Left lung (tissue), 10 donors: Measurements from ENCODE around the gene FOXRED2. TPM values are rescaled to one million over a fixed set of nuclear protein-coding genes. Genes with fewer than 3 reads are reported as not detected.

ENCODE experiments used
- ATAC-seq: fragments of 200-7000 bp; cut with Tn5 transposase; one replicate; pipeline ENCODE4 v1.9.1; 2020; ENCODE audit warnings: moderate library complexity
- DNase-seq, 4 donors: peaks; one replicate each; pipeline ENCODE4 v3.0.0-alpha.2; 2013 to 2020
- H3K27ac ChIP-seq, 2 donors: fragments of 200-600 bp; sonication (generic) in 1 of 2; one replicate each; pipeline versions ENCODE4 v1.5.0 to v1.8.0; 2020 to 2021
- H3K27me3 ChIP-seq, 2 donors: fragments of 200-600 bp; sonication (generic) in 1 of 2; one replicate each; pipeline versions ENCODE4 v1.5.0 to v1.8.0; 2020 to 2021
- H3K36me3 ChIP-seq, 2 donors: fragments of 200-600 bp; sonication (generic) in 1 of 2; one replicate each; pipeline versions ENCODE4 v1.5.0 to v1.8.0; 2020 to 2021
- H3K4me1 ChIP-seq, 2 donors: fragments of 200-600 bp; one replicate each; pipeline ENCODE4 v1.8.0; 2021
- H3K4me3 ChIP-seq, 2 donors: fragments of 200-600 bp; sonication (generic) in 1 of 2; one replicate each; pipeline versions ENCODE4 v1.5.0 to v1.8.0; 2020 to 2021; ENCODE audit warnings: mild to moderate bottlenecking in 1 of 2
- H3K9me3 ChIP-seq, 2 donors: fragments of 200-600 bp; sonication (generic) in 1 of 2; one replicate each; pipeline versions ENCODE4 v1.5.0 to v1.8.0; 2020 to 2021
- intact Hi-C, 2 donors: fragments of 100-400 bp; cut with DNase I; formaldehyde crosslinking; loops; one replicate each; pipeline versions ENCODE4 v1.11.2 to v1.14.2; 2022
- polyA plus RNA-seq, 6 donors: library from polyadenylated mRNA; unstranded; fragments of 120-200 nt; gene quantifications; one replicate each; pipeline ENCODE4 v1.2.1, GENCODE V29; 2013; ENCODE audit not compliant: insufficient read length in 6 of 6
- total RNA-seq, 2 donors: library from RNA; stranded (reverse); fragmentation: NEBNext Ultra II Directional; extraction: Animal tissue kit (Norgen Biotek cat#: 25700); gene quantifications; one replicate each; pipeline ENCODE4 v1.2.1, GENCODE V29; 2021
- TF ChIP-seq, protein P1 (sequence below), 2 donors: fragments of 200-600 bp; sonication (generic) in 1 of 2; IDR thresholded peaks; one replicate each; pipeline versions ENCODE4 v1.5.0 to v1.8.0; 2021; ENCODE audit warnings: antibody characterized with exemption in 2 of 2
- donor health status: DM: no; HTN: yes; CAD: no.
- donor health status: DM: no; HTN: no; CAD: no.

Gene FOXRED2
- total and polyA plus RNA-seq, 8 donors = 17.2 to 25.0 (median 21.6) TPM

DNA sequence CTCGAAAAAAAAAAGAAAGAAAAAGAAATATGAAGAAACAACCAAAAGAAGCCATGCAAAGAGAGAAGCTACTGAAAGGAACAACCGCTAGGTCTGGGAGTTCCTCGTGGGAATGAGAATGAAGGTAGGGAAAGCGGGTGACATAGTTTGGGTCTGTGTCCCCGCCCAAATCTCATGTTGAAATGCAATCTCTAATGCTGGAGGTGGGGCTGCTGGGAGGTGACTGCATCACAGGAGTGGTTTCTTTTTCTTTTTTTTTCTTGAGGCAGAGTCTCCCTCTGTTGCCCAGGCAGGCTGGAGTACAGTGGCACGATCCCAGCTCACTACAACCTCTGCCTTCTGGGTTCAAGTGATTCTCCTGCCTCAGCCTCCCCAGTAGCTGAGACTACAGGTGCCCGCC is 15.7 kb downstream of the FOXRED2 start:
- Histone ChIP-seq H3K27me3 (no peaks in the 10 kb centered on the region), H3K4me3 (no peak overlapping the region), H3K9me3 (no peaks in the 10 kb centered on the region), H3K27ac (no peak overlapping the region), H3K36me3 (peaks cover 0 to 24% of the 10 kb centered on the region in 2 donors), H3K4me1 (peaks cover 0 to 16% of the 10 kb centered on the region in 2 donors)
- ATAC-seq = no peak
- no peak for DNase-seq
- TF ChIP-seq, protein P1, sequence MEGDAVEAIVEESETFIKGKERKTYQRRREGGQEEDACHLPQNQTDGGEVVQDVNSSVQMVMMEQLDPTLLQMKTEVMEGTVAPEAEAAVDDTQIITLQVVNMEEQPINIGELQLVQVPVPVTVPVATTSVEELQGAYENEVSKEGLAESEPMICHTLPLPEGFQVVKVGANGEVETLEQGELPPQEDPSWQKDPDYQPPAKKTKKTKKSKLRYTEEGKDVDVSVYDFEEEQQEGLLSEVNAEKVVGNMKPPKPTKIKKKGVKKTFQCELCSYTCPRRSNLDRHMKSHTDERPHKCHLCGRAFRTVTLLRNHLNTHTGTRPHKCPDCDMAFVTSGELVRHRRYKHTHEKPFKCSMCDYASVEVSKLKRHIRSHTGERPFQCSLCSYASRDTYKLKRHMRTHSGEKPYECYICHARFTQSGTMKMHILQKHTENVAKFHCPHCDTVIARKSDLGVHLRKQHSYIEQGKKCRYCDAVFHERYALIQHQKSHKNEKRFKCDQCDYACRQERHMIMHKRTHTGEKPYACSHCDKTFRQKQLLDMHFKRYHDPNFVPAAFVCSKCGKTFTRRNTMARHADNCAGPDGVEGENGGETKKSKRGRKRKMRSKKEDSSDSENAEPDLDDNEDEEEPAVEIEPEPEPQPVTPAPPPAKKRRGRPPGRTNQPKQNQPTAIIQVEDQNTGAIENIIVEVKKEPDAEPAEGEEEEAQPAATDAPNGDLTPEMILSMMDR (IDR thresholded peaks at IDR 0.05) = no peak
- intact Hi-C loops = no loop called here

DNA sequence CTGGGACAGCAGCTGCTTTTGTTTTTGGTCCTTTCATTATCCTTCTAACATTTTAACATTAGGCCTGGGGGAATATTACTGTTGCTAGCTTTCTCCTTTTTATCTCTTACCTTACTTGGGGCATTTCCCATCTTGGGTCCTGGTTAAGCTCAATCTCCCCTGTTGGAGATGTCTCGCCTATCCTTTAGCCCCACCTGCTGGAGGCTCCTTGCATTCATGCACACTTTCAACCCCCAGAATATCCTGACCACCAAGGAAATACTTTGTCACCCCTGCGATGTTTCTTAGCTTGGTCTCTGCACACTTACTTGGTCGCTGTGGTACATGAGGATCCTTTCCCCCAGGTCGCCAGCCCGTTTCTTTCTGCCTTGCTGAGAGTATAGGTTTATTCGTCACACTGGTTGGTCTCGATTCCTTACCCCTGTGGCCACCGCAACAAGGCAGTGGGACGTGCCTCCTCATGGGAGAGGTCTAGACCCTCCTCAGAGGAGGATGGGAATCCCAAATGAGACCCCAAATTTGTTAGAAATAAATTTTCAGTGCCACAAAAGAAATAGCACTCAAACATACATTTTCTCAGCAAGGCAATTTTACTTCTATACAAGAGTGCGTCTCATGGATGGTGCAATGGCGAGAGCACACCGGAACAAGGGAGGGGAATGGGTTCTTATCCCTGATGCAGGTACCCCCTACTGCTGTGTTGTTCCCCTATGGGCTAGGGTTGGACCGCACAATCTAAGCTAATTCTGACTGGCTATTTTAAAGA is 20.0 kb downstream of the FOXRED2 start:
- ATAC-seq (no peak), DNase-seq (peak in 1 of 4 donors; percentile 36)
- peaks cover 0 to 16% of the 10 kb centered on the region in 2 donors for H3K36me3 ChIP-seq
- no peak overlapping the region for H3K4me3 ChIP-seq
- H3K9me3 ChIP-seq = no peaks in the 10 kb centered on the region
- H3K27ac ChIP-seq = no peak overlapping the region
- intact Hi-C loops = loop anchor here in 1 of 2 donors (10.0 kb wide), 1 partner anchor 292 kb away; no protein-coding TSS in a partner anchor
- no peaks in the 10 kb centered on the region for H3K27me3 ChIP-seq
- TF ChIP-seq, protein P1 (IDR thresholded peaks at IDR 0.05) = peak; percentile 35 to 51
- peaks cover 0 to 5% of the 10 kb centered on the region in 2 donors for H3K4me1 ChIP-seq

DNA sequence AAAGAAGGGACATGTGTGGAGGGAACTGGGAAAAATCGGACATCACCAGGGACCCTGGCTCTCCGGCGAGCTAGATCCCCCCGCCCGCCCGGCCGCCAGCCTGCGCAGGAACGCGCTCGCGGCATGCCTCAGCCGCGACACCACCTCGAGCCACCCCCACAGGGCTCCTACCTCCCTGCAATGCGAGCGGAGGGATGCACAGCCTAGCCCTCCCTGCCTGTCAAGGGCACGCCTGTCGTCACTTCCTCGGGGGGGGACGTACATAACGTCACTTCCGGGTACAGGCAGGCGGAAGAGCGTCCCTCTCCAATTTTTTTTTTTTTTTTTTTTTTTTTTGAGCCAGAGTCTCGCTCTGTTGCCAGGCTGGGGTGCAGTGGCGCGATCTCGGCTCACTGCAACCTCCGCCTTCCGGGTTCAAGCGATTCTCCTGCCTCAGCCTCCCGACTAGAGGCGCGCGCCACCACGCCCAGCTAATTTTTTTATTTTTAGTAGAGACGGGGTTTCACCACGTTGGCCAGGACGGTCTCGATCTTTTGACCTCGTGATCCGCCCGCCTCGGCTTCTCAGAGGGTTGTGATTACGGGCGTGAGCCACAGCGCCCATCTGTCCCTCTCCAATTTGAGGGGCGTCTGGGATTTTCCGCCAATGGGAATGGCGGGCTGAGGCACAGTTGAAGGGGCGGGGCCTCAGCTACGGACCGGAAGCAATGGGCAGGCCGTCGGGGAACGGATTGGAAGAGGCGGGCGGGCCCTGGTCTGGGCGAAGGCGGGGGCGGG is 25.3 kb downstream of the FOXRED2 start, which contains the start of gene TXN2:
Gene TXN2 (minus strand): TSS at position 248 of the 776 bp plus-strand sequence. CDS start 803 bp downstream, outside the sequence.
- TF ChIP-seq, protein P1 (IDR thresholded peaks at IDR 0.05) = no peak
- intact Hi-C loops = loop anchor here in 1 of 2 donors (10.0 kb wide), 1 partner anchor 287 kb away; no protein-coding TSS in a partner anchor
- Histone ChIP-seq H3K4me3 (peak within 1 kb of the TSS; percentile 73 to 77), H3K36me3 (peaks cover 0 to 37% of the 10 kb centered on the region in 2 donors), H3K27me3 (no peaks in the 10 kb centered on the region), H3K4me1 (peaks cover 0 to 26% of the 10 kb centered on the region in 2 donors), H3K27ac (peak within 1 kb of the TSS; percentile 99), H3K9me3 (no peaks in the 10 kb centered on the region)
- DNase-seq (peak; percentile 97), ATAC-seq (peak; percentile 96)

DNA sequence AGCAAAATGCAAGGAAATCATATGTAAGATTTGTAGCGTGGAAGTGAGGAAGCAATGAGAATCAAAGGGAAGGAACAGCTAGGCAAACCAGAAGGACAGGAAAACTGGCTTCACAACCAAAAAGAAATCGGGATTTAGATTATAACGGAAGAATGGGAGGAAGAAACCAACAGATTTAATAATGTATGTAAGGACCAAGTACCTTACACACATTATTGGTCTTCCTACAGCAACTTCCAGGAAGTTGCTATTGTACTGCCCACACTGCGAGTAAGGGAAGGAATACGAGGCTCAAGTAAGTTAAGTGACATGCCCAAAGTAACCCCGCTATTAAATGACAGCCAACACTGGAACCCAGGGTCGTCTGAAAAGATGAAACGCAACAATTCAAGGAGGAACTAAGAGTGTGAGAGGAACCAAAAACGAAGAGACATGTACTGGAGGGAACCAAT is 25.9 kb downstream of the FOXRED2 start:
- peaks cover 0 to 43% of the 10 kb centered on the region in 2 donors for H3K36me3 ChIP-seq
- ATAC-seq (no peak), DNase-seq (no peak)
- TF ChIP-seq, protein P1 (IDR thresholded peaks at IDR 0.05) = no peak
- peak overlapping the region; percentile 99 for H3K27ac ChIP-seq
- no peaks in the 10 kb centered on the region for H3K9me3 ChIP-seq
- peaks cover 0 to 26% of the 10 kb centered on the region in 2 donors for H3K4me1 ChIP-seq
- intact Hi-C loops = loop anchor here in 1 of 2 donors (10.0 kb wide), 1 partner anchor 286 kb away; no protein-coding TSS in a partner anchor
- H3K27me3 ChIP-seq = no peaks in the 10 kb centered on the region
- H3K4me3 ChIP-seq = peak overlapping the region; percentile 73 to 77
